Keratinocyte (primary cell): ENCODE measurements around the gene EIF2B2. TPM values are rescaled to one million over a fixed set of nuclear protein-coding genes. Genes with fewer than 3 reads are reported as not detected.

Source experiments
- DNase-seq: peaks from one replicate; pipeline ENCODE4 v3.0.0-alpha.2; 2011; ENCODE audit warnings: low read depth, missing footprints, low spot score
- FAIRE-seq: peaks from 2 replicates; lab custom pipeline; 2011; peaks lifted over from hg19 to GRCh38; lab: Jason Lieb, UNC
- H2AFZ ChIP-seq: 2 replicates; pipeline ENCODE4 v1.6.0; 2012; ENCODE audit warnings: low read length, control low read depth, inconsistent platforms; ENCODE audit not compliant: control insufficient read depth
- H3K27ac ChIP-seq: 2 replicates; pipeline ENCODE4 v1.5.1; 2011; ENCODE audit warnings: low read length; ENCODE audit not compliant: control insufficient read depth, insufficient read depth
- H3K27me3 ChIP-seq: 3 replicates; pipeline ENCODE4 v1.6.0; 2011; ENCODE audit warnings: low read length; ENCODE audit not compliant: control insufficient read depth, insufficient read depth; ENCODE audit errors: extremely low read depth
- H3K36me3 ChIP-seq, 2 experiments: 2 replicates in 1 of 2; 3 replicates in 1 of 2; pipeline ENCODE4 v1.5.1; 2011; ENCODE audit warnings: low read length in 2 of 2, mild to moderate bottlenecking in 1 of 2; ENCODE audit not compliant: control insufficient read depth in 2 of 2, insufficient read depth in 2 of 2; ENCODE audit errors: extremely low read depth in 1 of 2
- H3K4me1 ChIP-seq: 3 replicates; pipeline ENCODE4 v1.5.1; 2011; ENCODE audit warnings: low read length; ENCODE audit not compliant: control insufficient read depth, insufficient read depth; ENCODE audit errors: extremely low read depth
- H3K4me2 ChIP-seq: 3 replicates; pipeline ENCODE4 v1.6.0; 2011; ENCODE audit warnings: low read depth, low read length; ENCODE audit not compliant: control insufficient read depth, insufficient read depth; ENCODE audit errors: extremely low read depth
- H3K4me3 ChIP-seq, 3 experiments: fragments of 200-600 bp in 1 of 3; sonication (generic) in 1 of 3; 2 replicates in 2 of 3; 3 replicates in 1 of 3; pipeline ENCODE4 v1.5.1; 2011 to 2016; ENCODE audit warnings: low read length in 3 of 3, mild to moderate bottlenecking in 3 of 3, control low read depth in 2 of 3, inconsistent platforms in 1 of 3, low read depth in 1 of 3, mixed read lengths in 1 of 3, mixed run types in 1 of 3, moderate library complexity in 1 of 3; ENCODE audit not compliant: control insufficient read depth in 2 of 3, insufficient read depth in 2 of 3; ENCODE audit errors: extremely low read depth in 1 of 3
- H3K79me2 ChIP-seq: 2 replicates; pipeline ENCODE4 v1.6.0; 2012; ENCODE audit warnings: low read length; ENCODE audit not compliant: control insufficient read depth, insufficient read depth
- H3K9ac ChIP-seq: 3 replicates; pipeline ENCODE4 v1.6.0; 2011; ENCODE audit warnings: low read length; ENCODE audit not compliant: control insufficient read depth, insufficient read depth; ENCODE audit errors: extremely low read depth
- H3K9me1 ChIP-seq: 3 replicates; pipeline ENCODE4 v1.6.0; 2011; ENCODE audit warnings: low read length; ENCODE audit not compliant: control insufficient read depth, insufficient read depth; ENCODE audit errors: extremely low read depth
- H3K9me3 ChIP-seq: 2 replicates; pipeline ENCODE4 v1.5.1; 2012; ENCODE audit warnings: low read depth, low read length; ENCODE audit not compliant: control insufficient read depth
- H4K20me1 ChIP-seq: 3 replicates; pipeline ENCODE4 v1.6.0; 2011; ENCODE audit warnings: low read length; ENCODE audit not compliant: control insufficient read depth, insufficient read depth; ENCODE audit errors: extremely low read depth
- EZH2 ChIP-seq: IDR thresholded peaks from one replicate; pipeline ENCODE4 v1.6.1; 2012; ENCODE audit warnings: inconsistent platforms, mild to moderate bottlenecking, low read length, moderate library complexity
- dilution Hi-C: fragments of 300-500 bp; cut with MboI; formaldehyde crosslinking; loops from one replicate; pipeline ENCODE4 v1.7.0; 2020; ENCODE audit warnings: low sequenced_read_pairs; ENCODE audit not compliant: extremely low pct_ligation_motif_present
- polyA plus RNA-seq, 5 experiments: library from polyadenylated mRNA; depleted of rRNA in 3 of 5; stranded (reverse) in 3 of 5; stranded (forward) in 1 of 5; unstranded in 1 of 5; fragments of >200 nt; gene quantifications; 1 replicate in 1 of 5; 2 replicates in 3 of 5; 3 replicates in 1 of 5; pipeline versions ENCODE4 v1.2.1 to v1.2.3, GENCODE V29; 2011 to 2012; ENCODE audit warnings: missing spikeins in 2 of 5, low read depth in 1 of 5, low replicate concordance in 1 of 5
- TF ChIP-seq, protein P1 (sequence below), 3 experiments: IDR thresholded peaks in 1 of 3; conservative IDR thresholded peaks in 1 of 3; optimal IDR thresholded peaks in 1 of 3; 2 replicates in 2 of 3; 3 replicates in 1 of 3; pipeline versions ENCODE3 to v1.5.1; 2011; ENCODE audit warnings: low read length in 3 of 3, mild to moderate bottlenecking in 3 of 3, moderate library complexity in 2 of 3, control low read depth in 1 of 3, inconsistent platforms in 1 of 3; ENCODE audit not compliant: insufficient read depth in 2 of 3; ENCODE audit errors: extremely low read depth in 1 of 3

EIF2B2 gene
- polyA plus RNA-seq, 1 donor (not counting 4 experiments of a cell fraction or from before 2014, with no cell fraction given): 113 TPM

DNA sequence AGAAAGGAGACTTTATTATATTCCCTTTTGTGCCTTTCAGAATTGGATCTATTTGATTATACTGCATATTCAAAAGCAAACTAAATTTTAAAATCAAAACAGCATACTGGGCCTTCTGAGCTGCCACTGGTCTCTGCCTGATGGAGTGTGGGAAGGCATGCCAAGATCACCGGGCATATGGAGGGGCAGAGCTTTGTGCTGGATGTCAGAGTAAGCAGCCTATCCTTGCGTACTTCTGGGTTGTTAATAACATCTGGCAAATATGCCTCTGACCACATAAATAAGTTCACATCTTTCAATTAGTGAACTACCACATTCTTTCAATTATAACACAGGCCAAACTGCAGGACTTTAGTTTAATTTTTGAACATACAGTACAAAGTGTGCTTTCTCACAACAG, 30.2 kb downstream of the EIF2B2 start:
- no peaks in the 10 kb centered on the region for H3K9me1 ChIP-seq
- dilution Hi-C loops: no loop called here
- no peaks in the 10 kb centered on the region for H3K79me2 ChIP-seq
- DNase-seq (no peak), FAIRE-seq (no peak)
- TF ChIP-seq EZH2: no peak
- TF ChIP-seq, protein P1, sequence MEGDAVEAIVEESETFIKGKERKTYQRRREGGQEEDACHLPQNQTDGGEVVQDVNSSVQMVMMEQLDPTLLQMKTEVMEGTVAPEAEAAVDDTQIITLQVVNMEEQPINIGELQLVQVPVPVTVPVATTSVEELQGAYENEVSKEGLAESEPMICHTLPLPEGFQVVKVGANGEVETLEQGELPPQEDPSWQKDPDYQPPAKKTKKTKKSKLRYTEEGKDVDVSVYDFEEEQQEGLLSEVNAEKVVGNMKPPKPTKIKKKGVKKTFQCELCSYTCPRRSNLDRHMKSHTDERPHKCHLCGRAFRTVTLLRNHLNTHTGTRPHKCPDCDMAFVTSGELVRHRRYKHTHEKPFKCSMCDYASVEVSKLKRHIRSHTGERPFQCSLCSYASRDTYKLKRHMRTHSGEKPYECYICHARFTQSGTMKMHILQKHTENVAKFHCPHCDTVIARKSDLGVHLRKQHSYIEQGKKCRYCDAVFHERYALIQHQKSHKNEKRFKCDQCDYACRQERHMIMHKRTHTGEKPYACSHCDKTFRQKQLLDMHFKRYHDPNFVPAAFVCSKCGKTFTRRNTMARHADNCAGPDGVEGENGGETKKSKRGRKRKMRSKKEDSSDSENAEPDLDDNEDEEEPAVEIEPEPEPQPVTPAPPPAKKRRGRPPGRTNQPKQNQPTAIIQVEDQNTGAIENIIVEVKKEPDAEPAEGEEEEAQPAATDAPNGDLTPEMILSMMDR (optimal IDR thresholded peaks at IDR 0.05 in 1 of 3, IDR thresholded peaks at IDR 0.05 in 1 of 3, conservative IDR thresholded peaks at IDR 0.05 in 1 of 3; ENCODE audit: extremely low read depth in 1 of 3, insufficient read depth in 2 of 3, low read length in 3 of 3): no peak
- no peak overlapping the region for H3K4me3 ChIP-seq
- H3K36me3 ChIP-seq: peaks cover 8 to 24% of the 10 kb centered on the region in 2 experiments
- no peaks in the 10 kb centered on the region for H4K20me1 ChIP-seq
- H3K9ac ChIP-seq: no peak overlapping the region
- H3K9me3 ChIP-seq: no peaks in the 10 kb centered on the region
- H3K27ac ChIP-seq: no peak overlapping the region
- H3K4me1 ChIP-seq: no peaks in the 10 kb centered on the region
- H3K4me2 ChIP-seq: no peak overlapping the region
- no peaks in the 10 kb centered on the region for H3K27me3 ChIP-seq
- H2AFZ ChIP-seq: no peak overlapping the region

DNA sequence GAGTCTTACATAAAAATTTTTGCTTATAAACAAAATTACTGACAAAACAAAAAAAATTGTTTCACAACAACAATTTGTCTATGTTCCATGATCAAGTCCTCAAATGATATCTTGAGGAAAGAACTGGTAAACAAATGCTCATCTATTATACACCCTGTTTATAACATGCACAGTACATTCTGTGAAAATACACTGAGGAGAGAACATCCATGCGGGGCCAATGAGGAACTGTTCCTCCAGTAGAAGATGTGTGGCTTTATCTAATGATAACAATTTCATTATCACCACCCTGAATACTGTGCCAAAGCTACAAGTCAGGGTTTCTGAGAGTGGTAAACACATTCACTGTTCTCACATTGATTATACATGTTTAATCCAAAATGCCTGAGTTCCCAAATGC, 37.8 kb downstream of the EIF2B2 start:
- no peak overlapping the region for H3K4me2 ChIP-seq
- no peaks in the 10 kb centered on the region for H3K9me3 ChIP-seq
- H3K27ac ChIP-seq: no peak overlapping the region
- H3K4me3 ChIP-seq: no peak overlapping the region
- H2AFZ ChIP-seq: no peak overlapping the region
- H3K79me2 ChIP-seq: no peaks in the 10 kb centered on the region
- FAIRE-seq (no peak), DNase-seq (no peak)
- peaks cover 2 to 3% of the 10 kb centered on the region in 2 experiments for H3K36me3 ChIP-seq
- H3K4me1 ChIP-seq: peaks cover 22% of the 10 kb centered on the region
- H3K9me1 ChIP-seq: no peaks in the 10 kb centered on the region
- dilution Hi-C loops: no loop called here
- H4K20me1 ChIP-seq: no peaks in the 10 kb centered on the region
- TF ChIP-seq EZH2: no peak
- TF ChIP-seq, protein P1 (optimal IDR thresholded peaks at IDR 0.05 in 1 of 3, IDR thresholded peaks at IDR 0.05 in 1 of 3, conservative IDR thresholded peaks at IDR 0.05 in 1 of 3; ENCODE audit: extremely low read depth in 1 of 3, insufficient read depth in 2 of 3, low read length in 3 of 3): no peak
- no peaks in the 10 kb centered on the region for H3K27me3 ChIP-seq
- H3K9ac ChIP-seq: no peak overlapping the region
